ENCODE data around the gene TMTC2. TPM values are rescaled to one million over a fixed set of nuclear protein-coding genes. Genes with fewer than 3 reads are reported as not detected.

Gene TMTC2
- total RNA-seq, 4 donors from 2014 or later: 11.5 to 44.1 (median 16.0) TPM

DNA sequence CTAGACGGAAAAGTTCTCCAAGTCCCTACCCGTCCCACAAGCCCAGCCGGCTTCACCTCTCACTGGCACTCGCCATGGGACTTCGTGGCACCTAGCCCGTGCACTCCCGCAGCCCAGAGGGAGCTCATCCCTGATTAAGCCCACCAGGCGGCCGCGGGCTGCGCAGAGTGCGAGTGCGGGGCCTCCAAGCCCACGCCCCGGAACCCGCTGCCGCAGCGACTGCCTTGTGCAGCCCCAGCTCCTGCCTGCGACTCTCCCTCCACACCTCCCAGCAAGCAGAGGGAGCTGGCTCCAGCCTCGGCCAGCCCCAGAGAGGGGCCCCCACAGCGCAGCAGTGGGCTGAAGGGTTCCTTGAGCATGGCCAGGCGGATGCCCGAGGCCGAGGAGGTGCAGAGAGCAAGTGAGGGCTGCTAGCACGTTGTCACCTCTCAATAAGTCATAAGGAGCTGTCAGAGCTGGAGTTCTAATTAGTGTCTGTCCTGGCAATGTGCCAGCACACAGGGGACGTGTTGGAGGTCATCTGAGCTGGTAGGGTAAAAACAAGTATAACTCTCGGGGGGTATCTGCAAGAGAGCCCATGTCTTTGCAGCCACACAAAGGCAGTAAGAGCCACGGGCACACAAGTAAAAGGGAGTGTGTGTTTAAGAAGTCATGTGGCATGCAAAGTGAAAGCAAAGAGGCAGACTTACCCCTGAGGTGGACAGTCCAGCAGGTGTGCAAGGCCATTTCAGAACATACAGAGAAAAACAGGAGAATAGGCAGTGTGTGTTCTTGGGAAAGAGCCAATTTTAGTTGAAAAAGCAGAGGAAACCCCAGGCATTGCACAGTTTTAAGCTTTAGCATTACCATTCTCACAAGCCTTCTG is 27.1 kb upstream of the TMTC2 start:
- no peaks in the 10 kb centered on the region for H3K27me3 ChIP-seq
- no peaks in the 10 kb centered on the region for H3K4me1 ChIP-seq
- no peak overlapping the region for H3K27ac ChIP-seq
- no peak overlapping the region for H3K4me3 ChIP-seq
- no peaks in the 10 kb centered on the region for H3K36me3 ChIP-seq
- TF ChIP-seq, protein P1, sequence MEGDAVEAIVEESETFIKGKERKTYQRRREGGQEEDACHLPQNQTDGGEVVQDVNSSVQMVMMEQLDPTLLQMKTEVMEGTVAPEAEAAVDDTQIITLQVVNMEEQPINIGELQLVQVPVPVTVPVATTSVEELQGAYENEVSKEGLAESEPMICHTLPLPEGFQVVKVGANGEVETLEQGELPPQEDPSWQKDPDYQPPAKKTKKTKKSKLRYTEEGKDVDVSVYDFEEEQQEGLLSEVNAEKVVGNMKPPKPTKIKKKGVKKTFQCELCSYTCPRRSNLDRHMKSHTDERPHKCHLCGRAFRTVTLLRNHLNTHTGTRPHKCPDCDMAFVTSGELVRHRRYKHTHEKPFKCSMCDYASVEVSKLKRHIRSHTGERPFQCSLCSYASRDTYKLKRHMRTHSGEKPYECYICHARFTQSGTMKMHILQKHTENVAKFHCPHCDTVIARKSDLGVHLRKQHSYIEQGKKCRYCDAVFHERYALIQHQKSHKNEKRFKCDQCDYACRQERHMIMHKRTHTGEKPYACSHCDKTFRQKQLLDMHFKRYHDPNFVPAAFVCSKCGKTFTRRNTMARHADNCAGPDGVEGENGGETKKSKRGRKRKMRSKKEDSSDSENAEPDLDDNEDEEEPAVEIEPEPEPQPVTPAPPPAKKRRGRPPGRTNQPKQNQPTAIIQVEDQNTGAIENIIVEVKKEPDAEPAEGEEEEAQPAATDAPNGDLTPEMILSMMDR (IDR thresholded peaks at IDR 0.05): no peak
- TF ChIP-seq POLR2A (IDR thresholded peaks at IDR 0.05): no peak
- intact Hi-C loops (cut with DNase I; ENCODE audit: low total_unique reads): no loop called here
- no peak for DNase-seq
- H3K9me3 ChIP-seq: no peaks in the 10 kb centered on the region

DNA sequence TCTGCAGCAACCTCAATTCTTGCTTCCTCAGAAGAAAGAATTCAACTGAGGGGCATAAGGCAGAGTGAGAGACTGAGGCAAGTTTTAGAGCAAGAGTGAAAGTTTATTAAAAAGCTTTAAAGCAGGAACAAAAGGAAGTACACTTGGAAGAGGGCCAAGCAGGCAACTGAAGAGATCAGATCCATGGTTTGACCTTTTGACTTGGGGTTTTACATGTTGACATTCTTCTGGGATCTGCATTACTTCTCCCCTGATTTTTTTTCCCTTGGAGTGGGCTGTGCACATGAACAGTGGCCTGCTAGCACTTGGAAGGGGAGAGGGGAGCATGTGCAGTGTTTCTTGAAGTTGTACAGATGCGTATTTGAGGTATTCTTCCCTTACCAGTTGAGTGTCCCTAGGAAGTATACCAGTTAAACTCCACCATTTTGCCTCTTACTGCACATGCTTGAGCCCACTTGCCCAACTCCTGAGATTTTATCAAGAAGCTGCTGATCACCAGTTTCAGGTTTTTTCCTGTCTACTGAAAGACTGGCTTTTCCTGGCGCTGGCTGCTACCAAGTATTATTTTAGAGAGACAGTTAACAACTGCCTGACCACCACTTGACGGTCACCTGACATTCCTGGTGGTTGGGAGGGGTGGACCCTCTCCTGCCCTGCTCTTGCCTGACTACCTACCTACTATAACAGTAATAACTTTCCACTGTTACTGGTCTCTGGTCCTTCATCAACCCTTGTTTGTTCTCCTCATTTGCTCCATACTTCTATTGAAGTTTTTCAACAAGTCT is 26.0 kb upstream of the TMTC2 start:
- no peak for TF ChIP-seq POLR2A (IDR thresholded peaks at IDR 0.05)
- TF ChIP-seq, protein P1 (IDR thresholded peaks at IDR 0.05): no peak
- no peaks in the 10 kb centered on the region for H3K9me3 ChIP-seq
- no peaks in the 10 kb centered on the region for H3K4me1 ChIP-seq
- DNase-seq: no peak
- no peaks in the 10 kb centered on the region for H3K36me3 ChIP-seq
- H3K27me3 ChIP-seq: no peaks in the 10 kb centered on the region
- intact Hi-C loops (cut with DNase I; ENCODE audit: low total_unique reads): no loop called here
- no peak overlapping the region for H3K27ac ChIP-seq
- H3K4me3 ChIP-seq: no peak overlapping the region

DNA sequence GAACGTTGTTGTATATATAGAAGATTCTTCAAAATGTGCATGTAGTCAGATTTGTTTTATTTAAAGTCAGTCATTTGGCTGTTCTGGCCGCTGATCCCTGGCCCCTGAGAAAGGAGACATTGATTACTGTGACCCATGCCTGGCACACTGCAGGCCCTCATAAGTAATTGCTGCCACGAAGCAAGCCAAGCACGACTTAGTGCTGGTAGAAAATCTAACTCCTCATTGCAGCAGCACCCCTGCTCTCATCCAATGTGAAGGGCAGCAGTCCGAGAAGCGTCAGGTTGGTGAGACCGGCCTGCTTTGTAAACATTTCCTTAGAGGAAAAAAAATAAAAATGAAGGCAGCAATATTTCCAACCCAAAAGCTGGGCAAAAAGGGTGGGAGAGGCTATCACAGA is 22.8 kb upstream of the TMTC2 start:
- no peak overlapping the region for H3K27ac ChIP-seq
- DNase-seq: no peak
- H3K36me3 ChIP-seq: no peaks in the 10 kb centered on the region
- H3K27me3 ChIP-seq: no peaks in the 10 kb centered on the region
- intact Hi-C loops (cut with DNase I; ENCODE audit: low total_unique reads): no loop called here
- H3K4me1 ChIP-seq: no peaks in the 10 kb centered on the region
- TF ChIP-seq POLR2A (IDR thresholded peaks at IDR 0.05): no peak
- TF ChIP-seq, protein P1 (IDR thresholded peaks at IDR 0.05): no peak
- no peak overlapping the region for H3K4me3 ChIP-seq
- H3K9me3 ChIP-seq: no peaks in the 10 kb centered on the region

DNA sequence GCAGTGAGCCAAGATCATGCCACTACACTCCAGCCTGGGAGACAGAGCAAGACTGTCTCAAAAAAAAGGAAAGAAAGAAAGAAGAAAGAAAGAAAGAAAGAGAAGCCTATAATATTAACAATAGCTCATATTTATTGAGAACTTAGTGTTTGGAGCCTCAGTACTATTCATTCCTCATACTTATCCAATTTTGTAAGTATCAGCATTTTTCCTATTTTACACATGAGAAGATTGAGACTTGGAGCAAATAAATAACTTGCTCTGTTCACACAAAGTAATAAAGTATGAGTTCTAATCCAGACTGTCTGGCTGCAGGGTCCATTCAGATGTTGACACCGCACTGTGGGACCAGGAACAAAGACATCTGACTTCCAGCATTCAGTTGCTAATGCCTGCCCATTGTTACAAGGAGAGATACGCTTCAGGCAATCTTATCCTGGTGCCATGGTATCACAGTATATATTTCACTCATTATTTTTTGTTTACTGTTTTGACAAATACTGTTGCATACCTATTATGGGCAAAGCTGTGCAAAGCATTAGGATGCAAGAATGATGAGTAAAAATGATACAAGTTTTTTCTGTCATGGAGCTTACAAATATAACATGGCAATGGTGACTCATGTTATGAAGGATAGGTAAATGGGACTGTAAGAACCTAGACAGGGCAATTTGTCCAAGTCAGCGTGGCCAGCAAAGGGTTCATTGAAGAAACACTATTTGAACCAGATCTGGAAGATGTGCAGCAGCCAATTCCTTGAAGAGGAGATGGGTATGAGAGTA is 21.4 kb upstream of the TMTC2 start:
- H3K4me3 ChIP-seq: no peak overlapping the region
- H3K9me3 ChIP-seq: no peaks in the 10 kb centered on the region
- intact Hi-C loops (cut with DNase I; ENCODE audit: low total_unique reads): no loop called here
- TF ChIP-seq, protein P1 (IDR thresholded peaks at IDR 0.05): no peak
- no peak for TF ChIP-seq POLR2A (IDR thresholded peaks at IDR 0.05)
- H3K27ac ChIP-seq: no peak overlapping the region
- DNase-seq: no peak
- H3K4me1 ChIP-seq: no peaks in the 10 kb centered on the region
- H3K27me3 ChIP-seq: no peaks in the 10 kb centered on the region
- H3K36me3 ChIP-seq: no peaks in the 10 kb centered on the region
